Measurements from ENCODE around the gene CRLF3.
A peak's percentile ranks its signal among the peaks of the same experiment; 100 is the strongest.
"Not testable (repeated sequence)": the region's sequence is repeated elsewhere in the genome, so short reads cannot be mapped to it uniquely, and the experiment has no call there.

CRLF3 gene

GRCh38 chr17:30824356-30825145 is at the start of gene CRLF3:
Gene CRLF3, minus strand, starts transcription at chr17:30824692. Its CDS starts 41 bp downstream, at chr17:30824651.
- DNase-seq = peak; percentile 95

- DNase-seq = no peak
Measured at GRCh38 chr17:30869005-30869404, 44.5 kb upstream of the CRLF3 start.

GRCh38 chr17:30864636-30865035 is 40.1 kb upstream of the CRLF3 start:
- no peak for DNase-seq

GRCh38 chr17:30858556-30859250 is 34.2 kb upstream of the CRLF3 start:
- DNase-seq = no peak

GRCh38 chr17:30854146-30854545 is 29.7 kb upstream of the CRLF3 start:
- no peak for DNase-seq

- DNase-seq = no peak
Measured at GRCh38 chr17:30848021-30848420, 23.5 kb upstream of the CRLF3 start.

- DNase-seq = no peak
Measured at GRCh38 chr17:30840771-30841170, 16.3 kb upstream of the CRLF3 start.

- DNase-seq = no peak
Measured at GRCh38 chr17:30838202-30838807, 13.8 kb upstream of the CRLF3 start.

GRCh38 chr17:30832438-30833124 is 8.1 kb upstream of the CRLF3 start:
- no peak for DNase-seq

GRCh38 chr17:30831663-30832437 is 7.4 kb upstream of the CRLF3 start, which contains the start of gene ATAD5:
Gene ATAD5, plus strand, starts transcription at chr17:30831966. Its CDS starts 382 bp downstream, at chr17:30832348.
- DNase-seq = peak; percentile 92

GRCh38 chr17:30831257-30831656 is 6.8 kb upstream of the CRLF3 start:
- DNase-seq = no peak

GRCh38 chr17:30829022-30829421 is 4.5 kb upstream of the CRLF3 start:
- DNase-seq = no peak

- DNase-seq = no peak
Measured at GRCh38 chr17:30827082-30827481, 2.6 kb upstream of the CRLF3 start.

GRCh38 chr17:30824002-30824355 is 513 bp downstream of the CRLF3 start:
- no peak for DNase-seq

GRCh38 chr17:30823421-30823820 is 1.1 kb downstream of the CRLF3 start:
- no peak for DNase-seq

GRCh38 chr17:30822919-30823318 is 1.6 kb downstream of the CRLF3 start:
- DNase-seq = not testable (repeated sequence)

- no peak for DNase-seq
Measured at GRCh38 chr17:30821871-30822723, 2.4 kb downstream of the CRLF3 start.

- no peak for DNase-seq
Measured at GRCh38 chr17:30819971-30820705, 4.4 kb downstream of the CRLF3 start.

- no peak for DNase-seq
Measured at GRCh38 chr17:30816165-30816564, 8.3 kb downstream of the CRLF3 start.

GRCh38 chr17:30814860-30815259 is 9.6 kb downstream of the CRLF3 start:
- not testable (repeated sequence) for DNase-seq

GRCh38 chr17:30814236-30814635 is 10.3 kb downstream of the CRLF3 start:
- DNase-seq = not testable (repeated sequence)
